Stimulated activated CD4-positive, alpha-beta T cell treated with anti-CD3 and anti-CD28 coated beads, Interleukin-12 subunit alpha, Interleukin-12 subunit beta, amount 100 ng/mL, for 4 hours (primary cell): ENCODE data around the gene CEACAM19.
"Not testable (repeated sequence)": the region's sequence is repeated elsewhere in the genome, so short reads cannot be mapped to it uniquely, and the experiment has no call there.

Source experiments
- DNase-seq: peaks from one replicate; pipeline ENCODE4 v3.0.0-alpha.2; 2020

CEACAM19 gene, protein sequence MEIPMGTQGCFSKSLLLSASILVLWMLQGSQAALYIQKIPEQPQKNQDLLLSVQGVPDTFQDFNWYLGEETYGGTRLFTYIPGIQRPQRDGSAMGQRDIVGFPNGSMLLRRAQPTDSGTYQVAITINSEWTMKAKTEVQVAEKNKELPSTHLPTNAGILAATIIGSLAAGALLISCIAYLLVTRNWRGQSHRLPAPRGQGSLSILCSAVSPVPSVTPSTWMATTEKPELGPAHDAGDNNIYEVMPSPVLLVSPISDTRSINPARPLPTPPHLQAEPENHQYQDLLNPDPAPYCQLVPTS

DNA sequence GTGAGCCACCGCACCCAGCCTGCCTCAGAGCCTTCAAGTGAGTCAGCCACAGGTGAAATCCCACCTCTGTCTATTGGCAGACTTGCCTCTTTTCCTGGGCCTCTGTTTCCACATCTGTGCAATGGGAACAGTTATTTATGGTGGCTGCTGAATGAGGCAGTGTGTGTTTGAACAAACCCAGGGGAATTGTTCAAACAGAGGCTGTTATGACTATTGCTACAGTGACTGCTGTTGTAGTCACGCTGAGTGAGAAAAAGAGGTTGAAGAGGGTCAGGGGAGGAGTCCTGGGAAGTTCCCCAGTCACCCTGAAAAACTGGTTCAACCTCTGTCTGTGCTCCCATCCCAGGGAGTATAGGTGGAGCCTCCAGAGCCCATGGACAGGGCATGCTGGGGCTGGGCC is at the start of gene CEACAM19:
TSS of gene CEACAM19 (plus strand) at position 83 of the 400 bp plus-strand sequence. CDS start 450 bp downstream, outside the sequence.
- DNase-seq = no peak

DNA sequence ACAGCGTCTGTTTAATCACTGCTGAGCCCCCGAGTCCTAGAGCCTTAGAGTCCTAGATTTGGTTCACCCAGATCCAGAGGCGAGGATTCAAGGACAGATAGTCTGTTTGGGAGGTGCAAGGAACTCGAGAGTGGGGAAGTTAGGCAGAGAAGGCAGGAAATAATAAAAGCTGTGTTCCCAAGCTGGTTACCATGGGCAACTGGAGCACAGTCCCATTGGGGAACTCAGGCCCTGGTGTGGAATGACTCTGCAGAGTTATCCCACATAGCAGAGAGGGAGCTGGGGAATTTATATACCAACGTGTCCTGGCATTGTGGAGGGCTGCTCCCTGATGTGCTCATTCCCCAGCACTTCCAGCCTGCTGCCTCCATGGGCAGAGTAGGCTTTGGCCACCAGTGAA is 48.2 kb upstream of the CEACAM19 start:
- DNase-seq = no peak

DNA sequence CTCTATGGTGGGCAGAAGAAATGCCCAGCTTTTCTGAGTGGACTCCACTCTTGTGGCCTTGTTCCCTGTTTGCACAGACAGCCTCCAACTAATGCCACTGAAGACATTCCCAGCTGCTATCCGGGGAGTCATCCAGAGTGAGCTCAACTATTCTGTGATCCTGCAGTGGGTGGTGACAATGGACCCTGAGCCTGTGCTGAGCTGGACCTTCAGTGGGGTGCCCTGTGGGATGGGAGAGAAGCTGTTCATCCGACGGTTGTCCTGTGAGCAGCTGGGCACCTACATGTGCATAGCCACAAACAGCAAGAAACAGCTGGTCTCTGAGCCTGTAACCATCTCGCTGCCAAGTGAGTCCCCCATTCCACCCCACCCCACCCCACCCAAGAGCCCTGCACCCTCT is 47.7 kb upstream of the CEACAM19 start:
- DNase-seq = no peak

DNA sequence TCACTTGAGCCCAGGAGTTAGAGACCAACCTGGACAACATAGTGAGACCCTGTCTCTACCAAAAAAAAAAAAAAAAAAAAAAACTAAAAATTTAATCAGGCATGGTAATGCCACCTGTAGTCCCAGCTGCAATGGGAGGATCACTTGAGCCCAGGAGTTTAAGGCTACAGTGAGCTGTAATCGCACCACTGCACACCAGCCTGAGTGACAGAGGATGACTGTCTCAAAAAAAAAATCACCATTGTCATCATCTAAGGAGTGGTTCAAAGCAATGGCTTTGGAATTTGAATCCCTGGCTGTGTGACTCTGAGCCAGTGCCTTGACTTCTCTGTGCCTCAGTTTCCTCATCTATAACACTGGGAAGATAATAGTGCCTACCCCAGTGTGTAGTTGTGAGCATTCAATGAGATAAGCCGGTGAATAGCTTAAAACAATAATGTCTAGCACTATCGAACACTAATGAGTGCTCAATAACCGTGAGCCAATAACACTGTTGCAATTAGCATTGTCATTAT is 46.4 kb upstream of the CEACAM19 start:
- no peak for DNase-seq

DNA sequence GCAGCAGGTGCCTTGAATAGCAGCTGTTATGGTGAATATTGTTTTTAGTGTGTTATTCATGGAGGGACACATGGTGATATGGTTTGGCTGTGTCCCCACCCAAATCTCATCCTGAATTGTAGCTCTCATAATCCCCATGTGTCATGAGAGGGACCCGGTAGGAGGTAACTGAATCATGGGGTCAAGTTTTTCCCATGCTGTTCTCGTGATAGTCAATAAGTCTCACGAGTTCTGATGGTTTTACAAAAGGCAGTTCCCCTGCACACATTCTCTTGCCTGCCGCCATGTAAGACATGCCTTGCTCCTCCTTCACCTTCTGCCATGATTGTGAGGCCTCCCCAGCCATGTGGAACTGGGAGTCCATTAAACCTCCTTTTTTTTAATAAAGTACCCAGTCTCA is 45.6 kb upstream of the CEACAM19 start:
- not testable (repeated sequence) for DNase-seq

DNA sequence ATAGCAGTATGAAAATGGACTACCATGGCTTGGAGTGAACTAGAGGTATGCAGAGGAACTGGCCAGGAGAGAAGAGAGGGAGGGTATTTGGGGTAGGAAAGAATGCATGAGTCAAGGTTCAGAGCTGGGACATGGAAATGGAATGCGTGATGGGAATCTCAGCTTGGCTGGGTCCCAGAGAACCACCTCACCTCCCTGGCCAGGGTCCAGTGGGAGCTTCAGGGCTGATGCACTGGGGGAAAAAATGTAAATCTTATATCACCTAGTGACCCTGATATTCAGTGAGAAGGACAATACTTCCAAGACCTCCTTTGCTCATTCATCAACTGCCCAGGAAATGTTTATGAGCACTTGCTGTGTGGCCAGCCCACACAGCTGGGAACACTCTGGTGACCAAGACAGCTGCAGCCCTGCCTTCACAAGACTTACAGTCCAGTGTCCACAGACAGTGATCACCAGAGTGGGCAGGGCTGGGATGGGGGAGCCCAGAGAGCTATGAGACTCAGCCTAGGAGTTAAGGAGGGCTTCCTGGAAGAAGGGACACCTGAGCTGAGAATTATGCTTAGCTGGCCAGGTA is 45.1 kb upstream of the CEACAM19 start:
- DNase-seq = no peak

DNA sequence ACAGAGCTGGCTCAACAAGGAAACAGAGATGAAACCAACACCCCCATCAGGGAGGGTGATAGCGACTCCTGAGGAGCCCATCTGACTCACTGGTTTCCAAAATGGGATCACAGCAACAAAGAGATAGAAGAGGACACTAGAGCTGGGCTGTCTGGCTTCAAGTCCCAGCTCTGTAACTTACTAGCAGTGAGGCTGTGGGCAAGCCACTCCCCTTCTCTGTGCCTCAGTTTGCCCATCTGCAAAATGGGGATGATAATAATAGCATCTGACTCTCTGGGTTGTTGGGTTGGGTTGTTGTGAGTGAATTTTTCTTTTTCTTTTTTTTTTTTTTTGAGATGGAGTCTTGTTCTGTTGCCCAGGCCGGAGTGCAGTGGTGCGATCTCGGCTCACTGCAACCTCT is 43.7 kb upstream of the CEACAM19 start:
- DNase-seq = no peak

DNA sequence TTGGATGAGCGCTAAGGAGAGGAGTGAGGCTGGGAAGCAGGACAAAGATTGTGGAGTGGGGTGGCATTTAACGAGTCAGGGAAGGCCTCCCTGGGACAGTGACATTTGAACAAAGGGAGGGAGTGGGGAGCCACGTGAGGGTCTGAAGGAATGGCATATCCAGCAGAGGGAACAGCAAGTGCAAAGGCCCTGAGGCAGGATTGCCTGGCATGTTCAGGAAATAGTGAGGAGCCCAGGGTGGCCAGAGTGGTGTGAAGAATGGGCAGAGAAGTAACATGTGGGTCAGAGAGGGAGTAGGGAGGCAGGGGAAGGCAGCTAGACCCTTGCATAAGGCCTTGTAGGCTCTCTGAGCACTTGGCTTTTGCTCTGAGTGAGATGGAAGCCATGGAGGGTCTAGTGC is 42.5 kb upstream of the CEACAM19 start:
- DNase-seq = no peak

DNA sequence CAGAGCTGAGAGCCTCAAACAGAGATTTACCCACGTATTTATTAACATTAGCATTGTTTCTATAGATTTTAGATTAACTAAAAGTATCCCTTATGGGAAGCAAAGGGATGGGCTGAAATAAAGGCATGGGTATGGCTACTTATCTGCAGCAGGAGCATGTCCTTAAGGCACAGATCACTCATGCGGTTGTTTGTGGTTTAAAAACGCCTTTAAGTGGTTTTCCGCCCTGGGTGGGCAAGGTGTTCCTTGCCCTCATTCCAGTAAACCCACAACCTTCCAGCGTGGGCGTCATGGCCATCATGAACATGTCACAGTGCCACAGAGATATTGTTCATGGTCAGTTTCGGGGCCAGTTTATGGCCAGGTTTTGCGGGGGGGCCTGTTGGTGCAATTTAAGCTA is 39.7 kb upstream of the CEACAM19 start:
- not testable (repeated sequence) for DNase-seq

DNA sequence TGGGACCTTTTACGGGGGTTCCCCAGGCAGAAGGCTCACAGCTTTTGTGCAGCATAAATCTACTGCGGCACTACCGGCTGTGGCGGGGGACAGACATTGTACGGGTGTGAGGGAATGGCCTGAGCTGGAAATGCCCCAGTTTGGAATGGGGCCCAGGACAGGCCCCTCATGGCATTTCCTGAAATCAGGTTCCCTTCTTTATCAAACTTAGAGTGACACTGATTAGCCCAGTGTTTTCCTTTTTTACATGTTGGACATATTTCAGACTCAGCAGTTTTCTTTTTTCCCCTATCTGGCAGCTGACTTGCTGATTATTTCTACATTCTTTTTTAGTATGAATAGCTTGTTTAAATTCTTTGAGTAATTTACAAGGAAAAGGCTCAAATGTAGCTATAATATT is 37.2 kb upstream of the CEACAM19 start:
- not testable (repeated sequence) for DNase-seq

DNA sequence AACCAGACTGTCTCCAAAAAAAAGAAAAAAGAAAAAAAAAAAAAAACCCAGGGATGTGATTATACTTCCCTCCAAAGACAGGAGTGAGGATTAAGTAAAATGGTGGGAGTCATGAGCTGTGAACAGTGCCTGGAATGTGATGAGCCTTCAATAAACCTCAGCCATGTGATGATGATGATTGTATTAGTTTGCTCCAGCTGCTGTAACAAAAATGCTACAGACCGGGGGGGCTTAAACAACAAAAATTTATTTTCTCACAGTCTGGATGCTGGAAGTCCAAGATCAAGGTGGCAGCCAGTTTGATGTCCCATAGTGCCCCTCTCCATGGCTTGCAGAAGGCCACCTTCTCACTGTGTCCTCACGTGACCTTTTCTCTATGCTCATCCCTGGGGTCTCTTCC is 36.5 kb upstream of the CEACAM19 start:
- DNase-seq = no peak

DNA sequence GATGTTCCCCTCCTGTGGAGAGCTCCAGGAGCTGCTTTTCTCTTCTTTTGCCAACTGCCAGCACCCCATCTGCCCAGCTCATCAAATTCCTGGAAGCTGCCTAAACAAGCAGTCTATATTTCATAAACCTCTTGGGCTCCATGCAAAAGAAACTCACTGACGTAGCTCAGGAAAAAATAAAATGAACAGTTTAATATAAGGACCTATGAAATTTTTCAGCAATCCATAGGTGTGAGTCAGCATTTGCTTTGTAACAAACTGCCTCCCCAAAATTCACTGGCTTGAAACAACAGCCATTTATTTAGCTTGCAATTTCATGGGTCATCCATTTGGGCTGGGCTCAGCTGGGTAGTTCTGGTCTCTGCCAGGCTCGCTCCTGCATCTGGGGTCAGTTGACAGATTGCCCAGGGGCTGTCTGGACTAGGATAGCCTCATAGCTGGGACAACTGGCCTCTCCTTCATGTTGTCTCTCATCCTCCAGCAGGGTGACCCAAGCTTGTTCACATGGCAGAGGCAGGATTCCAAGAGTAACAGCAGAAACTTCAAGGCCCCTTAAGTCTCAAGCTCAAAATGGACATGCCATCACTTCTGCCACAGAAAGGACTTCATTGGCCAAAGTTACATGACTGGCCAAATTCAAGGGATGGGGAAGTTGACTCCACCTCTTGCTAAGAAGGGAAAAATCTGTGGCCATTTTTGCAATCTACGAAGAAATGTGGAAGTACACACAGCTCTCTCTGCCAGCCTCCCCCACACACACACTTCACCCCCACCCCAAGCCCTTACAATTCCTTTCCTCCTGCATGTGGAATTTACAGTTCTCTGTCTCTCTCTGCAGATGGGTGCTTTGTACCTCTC is 35.5 kb upstream of the CEACAM19 start:
- no peak for DNase-seq

DNA sequence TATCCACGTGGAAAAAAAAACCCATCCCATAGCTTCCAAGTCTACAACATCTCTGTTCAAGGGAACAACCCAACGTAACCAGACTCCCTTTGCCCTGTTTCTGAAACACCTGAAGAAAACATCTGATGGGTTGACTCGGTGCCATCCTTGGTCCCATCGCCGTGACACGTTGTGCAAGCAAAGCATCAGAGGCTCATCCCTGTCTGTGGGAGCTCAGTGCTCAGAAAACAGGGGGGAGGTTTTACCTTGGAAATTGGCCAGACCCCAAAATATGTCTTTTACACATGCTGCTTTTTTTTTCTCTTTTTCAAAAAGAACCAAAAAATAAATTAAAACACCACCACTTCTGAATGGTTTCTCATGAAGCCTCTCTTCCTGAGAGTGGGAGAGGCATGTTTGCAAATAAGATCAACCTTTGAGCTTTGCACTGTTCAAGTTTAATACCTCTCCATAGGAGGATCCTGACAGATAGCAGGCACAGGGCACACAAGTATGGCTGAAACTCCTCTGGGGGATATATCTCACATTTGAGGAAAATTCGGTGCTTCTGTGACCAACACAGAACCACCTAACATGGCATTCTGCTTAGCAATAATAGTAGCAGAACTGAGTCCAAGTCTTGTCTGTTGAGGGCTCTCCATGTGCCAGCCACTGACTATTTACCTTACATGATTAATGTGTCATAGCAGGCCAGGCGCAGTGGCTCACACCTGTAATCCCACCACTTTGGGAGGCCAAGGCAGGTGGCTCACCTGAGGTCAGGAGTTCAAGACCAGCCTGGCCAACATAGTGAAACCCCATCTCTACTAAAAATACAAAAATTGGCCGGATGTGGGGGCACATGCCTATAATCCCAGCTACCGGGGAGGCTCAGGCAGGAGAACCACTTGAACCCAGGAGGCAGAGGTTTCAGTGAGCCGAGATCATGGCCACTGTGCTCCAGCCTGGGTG is 34.6 kb upstream of the CEACAM19 start:
- no peak for DNase-seq

DNA sequence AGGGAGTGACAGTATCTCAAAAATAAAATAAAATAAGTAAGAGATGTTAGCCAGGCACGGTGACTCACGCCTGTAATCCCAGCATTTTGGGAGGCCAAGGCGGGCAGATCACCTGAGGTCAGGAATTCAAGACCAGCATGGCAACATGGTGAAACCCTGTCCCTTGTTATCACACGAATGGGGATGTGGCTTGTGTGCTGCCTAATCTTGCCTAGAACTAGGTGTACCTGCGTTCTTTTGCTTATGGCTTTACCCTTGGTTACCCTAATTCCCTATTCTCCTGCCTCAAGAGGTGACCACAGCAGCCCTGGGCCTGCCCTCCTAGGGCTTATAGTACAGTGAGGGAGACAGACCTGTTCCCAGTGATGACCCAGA is 33.9 kb upstream of the CEACAM19 start:
- no peak for DNase-seq

DNA sequence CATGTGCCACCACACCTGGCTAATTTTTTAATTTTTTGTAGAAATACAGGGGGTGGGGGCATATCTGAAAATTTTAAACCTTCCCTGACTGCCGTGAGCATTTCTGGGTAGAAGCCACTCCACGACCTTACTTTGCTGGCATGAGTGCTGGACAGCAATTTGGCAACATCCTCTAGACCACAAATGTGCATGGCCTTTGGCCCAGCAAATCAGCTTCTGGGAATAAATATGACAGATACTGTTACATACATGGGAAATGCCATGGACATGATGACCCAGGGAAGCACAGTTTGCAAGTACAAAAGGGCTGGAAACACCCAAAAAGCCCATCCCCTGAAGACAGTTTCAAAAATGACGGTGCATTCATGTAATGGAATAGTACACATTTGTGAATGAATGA is 30.8 kb upstream of the CEACAM19 start:
- no peak for DNase-seq

DNA sequence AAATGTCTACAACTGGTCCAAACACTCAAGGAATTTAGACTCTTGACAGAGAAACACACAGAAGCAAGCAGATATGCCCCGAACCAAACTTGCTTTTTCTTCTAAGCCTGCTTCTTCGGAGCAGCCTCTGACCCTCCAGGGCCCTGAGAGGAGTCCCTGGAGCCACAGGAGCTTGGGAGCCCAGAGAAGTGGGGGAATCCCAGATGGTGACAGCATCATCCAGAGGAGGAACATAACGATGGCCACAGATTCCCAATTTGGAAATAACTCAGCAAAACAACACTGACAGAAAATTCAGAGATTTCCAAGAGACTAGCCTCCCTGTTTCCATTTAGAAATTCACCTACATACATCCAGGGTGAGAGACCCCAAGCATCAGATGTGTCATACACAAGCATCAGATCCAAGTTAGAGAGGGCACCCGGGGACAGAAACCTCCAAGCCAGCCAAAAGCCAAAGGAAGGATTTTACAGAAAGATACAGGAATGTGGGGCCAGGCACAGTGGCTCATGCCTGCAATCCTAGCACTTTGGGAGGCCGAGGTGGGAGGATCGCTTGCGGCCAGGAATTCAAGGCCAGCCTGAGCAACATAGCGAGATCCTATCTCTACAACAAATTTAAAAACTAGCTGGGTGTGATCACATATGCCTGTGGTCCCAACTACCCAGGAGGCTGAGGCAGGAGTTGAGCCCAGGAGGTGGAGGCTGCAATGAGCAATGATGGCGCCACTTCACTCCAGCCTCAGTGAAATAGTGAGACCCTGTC is 29.6 kb upstream of the CEACAM19 start:
- no peak for DNase-seq

DNA sequence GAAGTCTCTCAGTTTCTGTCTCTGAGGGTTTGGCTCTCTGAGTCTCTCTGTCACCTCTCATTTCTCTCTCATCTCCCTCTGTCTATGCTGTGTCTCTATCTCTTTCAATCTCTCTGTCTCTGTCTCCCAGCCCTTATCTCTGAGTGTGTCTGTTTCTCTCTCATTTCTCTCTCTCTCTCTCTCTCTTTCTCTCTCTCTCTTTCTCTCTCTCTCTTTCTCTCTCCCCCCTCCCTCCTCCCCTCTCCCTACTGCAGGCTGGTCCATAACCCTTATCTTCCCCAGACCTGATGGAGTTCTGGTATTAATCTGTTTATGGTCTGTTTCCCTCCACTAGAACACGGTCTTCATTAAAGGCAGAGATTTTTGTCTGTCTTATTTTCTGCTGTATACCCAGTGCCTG is 28.9 kb upstream of the CEACAM19 start:
- DNase-seq = no peak

DNA sequence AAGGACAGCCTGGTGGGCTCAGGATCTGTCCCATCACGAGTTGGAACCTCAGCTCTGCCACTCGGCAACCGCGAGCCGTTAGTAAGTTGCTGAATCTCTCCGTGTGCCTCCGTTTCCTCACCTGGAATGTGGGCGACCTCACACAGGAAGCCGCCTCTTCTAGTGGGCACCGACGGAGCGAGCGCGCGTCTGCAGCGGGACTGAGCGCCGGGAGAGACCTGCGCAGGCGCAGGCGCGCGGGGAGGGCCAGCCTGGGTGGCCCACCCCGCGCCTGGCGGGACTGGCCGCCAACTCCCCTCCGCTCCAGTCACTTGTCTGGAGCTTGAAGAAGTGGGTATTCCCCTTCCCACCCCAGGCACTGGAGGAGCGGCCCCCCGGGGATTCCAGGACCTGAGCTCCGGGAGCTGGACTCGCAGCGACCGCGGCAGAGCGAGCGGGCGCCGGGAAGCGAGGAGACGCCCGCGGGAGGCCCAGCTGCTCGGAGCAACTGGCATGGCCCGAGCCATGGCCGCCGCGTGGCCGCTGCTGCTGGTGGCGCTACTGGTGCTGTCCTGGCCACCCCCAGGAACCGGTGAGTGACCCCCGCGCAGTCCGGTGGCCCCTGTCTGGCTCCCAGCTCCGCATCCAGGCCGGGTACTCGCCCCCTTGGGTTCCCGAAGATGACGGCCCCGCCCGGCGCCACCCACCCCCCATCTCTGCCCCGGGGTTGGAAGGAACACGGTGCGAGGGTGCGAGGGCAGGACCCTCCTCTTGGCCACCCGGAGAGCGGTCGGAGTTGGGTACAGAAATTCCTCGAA is 27.5 kb upstream of the CEACAM19 start, which contains the start of gene PVR:
TSS of gene PVR (plus strand) at position 306 of the 797 bp plus-strand sequence. CDS start at position 493, 187 bp downstream.
- peak; percentile 52 for DNase-seq

DNA sequence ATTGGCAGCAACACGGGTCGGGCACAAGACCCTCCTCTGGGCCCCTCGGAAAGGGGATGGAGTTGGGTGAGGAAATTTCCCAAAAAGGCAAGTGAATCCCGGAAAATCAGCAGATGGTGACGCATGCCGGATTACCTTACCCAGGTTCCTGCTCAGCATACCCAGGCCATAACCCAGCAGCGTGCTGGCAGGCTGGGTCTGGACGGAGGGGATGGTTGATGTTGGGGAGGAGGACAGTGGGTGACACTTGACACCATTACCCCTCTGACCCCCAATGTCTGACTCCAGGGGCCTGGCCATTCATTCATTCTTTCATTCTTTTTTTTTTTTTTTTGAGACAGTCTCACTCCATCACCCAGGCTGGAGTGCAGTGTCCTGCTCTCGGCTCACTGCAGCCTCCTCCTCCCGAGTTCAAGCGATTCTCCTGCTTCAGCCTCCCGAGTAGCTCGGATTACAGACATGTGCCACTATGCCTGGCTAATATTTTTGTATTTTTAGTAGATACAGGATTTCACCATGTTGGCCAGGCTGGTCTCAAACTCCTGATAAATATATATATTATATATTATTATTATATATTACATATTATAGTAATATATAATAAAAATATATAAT is 26.8 kb upstream of the CEACAM19 start:
- DNase-seq = no peak

DNA sequence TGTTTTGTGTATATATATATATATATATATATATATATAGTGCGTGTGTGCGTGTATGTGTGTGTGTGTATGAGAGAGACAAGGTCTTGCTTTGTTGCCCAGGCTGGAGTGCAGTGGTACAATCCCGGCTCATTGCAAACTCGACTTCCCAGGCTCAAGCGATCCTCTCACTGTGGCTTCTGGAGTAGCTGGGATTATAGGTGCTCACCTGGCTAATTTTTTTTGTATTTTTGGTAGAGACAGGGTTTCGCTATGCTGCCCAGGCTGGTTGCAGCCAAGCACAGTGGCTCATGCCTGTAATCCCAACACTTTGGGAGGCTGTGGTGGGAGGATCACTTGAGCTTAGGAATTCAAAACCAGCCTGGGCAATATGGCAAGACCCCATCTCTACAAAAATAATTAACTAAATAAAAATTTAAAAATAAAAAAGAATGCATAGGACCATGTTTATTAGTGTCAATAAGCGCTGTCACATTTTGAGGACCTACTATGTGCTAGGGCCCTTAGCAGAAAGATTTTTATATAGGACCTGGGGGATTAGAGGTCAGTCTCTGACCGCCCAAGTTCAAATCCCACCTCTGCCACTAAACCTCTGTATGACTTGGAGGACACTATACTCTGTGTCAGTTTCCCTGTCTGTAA is 25.8 kb upstream of the CEACAM19 start:
- DNase-seq = no peak
